Activated gamma-delta T cell (primary cell): ENCODE results near the gene KDM5B.

Source experiments
- DNase-seq: peaks from one replicate; lab custom pipeline; 2025; lab: John Stamatoyannopoulos, UW

The KDM5B gene

DNA sequence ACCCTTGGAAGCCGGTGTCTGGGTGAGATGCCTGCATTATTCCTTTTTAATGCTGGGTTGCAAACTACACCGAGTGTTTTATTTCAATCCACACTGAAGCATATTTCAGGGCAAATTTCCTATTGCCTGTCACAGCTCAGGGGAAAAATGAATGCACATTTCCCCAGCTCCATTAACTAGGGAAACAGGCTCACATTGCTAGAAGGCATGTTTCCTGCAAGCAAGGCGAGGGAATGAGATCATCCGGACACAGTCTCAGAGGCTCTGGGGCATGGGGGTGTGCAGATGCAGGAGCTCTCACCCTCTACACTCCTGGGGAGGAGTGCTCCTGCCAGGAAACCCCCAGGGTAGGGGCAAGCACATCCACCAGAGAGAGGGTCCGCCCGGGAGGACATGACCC lies 122.6 kb downstream of the KDM5B start:
- DNase-seq: no peak

DNA sequence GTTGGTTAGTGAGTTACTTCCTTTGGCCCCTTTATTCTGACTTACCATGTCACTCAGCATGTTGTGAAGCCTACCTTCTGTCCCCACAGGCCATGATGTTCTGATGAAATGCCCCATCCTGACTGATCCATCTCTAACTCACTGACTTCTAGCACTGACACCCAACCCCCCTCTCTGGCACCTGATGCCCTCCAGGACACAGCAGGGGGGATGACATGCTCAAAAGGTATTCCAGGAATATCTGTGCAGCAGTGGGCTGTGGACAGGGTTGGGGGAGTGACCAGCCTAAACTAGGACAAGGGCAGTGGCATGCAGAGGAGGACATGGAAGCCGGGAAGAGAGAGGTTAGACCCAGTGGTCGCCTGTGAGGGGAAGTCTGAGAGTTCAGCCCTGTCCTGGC lies 123.5 kb downstream of the KDM5B start:
- DNase-seq: no peak

DNA sequence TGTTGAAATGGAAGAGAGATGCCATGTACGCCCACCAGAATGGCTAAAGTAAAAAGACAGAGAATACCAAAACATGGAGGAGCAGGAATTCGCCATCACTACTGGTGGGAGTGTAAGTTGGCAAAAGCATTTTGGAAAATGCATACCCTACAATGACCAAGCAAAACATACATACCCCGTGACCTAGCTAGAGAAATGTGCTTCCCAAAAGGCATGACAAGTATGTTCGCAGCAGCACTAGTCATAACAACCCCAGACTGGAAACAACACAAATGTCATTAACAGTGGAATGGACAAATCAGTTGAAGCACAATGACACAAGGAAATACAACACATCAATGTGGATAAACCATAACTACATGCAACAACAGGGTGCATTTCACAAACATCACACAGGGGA lies 125.2 kb downstream of the KDM5B start:
- no peak for DNase-seq

DNA sequence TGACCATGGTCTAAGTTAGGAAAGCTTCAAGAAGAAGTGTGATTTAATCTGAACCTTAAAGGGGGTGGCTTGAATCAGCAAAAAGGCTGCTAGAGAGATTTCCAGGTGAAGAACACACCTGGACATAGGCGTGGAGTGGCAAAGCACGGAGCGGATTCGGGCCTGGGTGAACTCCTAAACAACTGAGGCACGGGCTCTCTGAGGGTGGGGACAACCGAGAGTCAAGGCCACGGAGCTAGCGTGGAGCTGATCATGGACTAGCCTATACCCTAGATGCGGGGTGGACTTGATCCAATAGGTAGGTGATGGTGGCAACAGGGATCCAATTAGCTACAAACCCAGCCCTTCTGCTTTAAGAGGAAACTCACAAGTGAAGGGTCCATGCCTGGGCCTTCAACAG lies 125.7 kb downstream of the KDM5B start:
- no peak for DNase-seq

DNA sequence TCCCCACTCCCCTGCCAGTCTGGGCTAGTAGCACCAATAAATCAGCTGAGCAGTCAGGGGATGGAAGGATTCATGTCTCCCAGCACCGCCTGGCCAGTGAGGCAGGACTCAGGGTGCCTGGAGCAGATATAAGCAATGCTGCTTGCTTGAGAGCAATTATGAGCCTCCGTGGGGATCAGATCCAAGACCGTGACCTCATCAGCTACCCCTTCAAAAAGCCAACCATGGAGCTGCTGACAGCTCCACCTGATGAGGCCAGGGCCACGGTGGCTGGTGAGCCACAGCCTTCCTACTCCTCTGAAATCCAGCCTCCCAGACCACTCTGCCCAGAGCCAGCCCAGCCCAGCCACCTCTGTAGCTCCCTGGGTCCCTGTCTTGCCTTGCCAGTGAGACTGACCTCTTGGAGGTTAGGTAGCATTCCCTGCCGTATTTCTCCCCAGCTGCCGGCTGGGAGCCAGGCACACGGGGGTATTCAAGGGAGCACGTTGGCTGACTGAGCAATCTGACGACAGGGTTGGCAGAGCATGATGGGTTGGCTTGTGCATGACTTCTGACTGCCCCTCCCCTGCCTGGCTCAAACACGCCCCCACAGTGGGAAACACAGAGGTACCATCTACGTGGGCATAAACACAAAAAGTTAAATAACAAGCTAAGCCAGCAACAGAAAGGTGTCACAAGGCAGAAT lies 126.3 kb downstream of the KDM5B start:
- DNase-seq: no peak

DNA sequence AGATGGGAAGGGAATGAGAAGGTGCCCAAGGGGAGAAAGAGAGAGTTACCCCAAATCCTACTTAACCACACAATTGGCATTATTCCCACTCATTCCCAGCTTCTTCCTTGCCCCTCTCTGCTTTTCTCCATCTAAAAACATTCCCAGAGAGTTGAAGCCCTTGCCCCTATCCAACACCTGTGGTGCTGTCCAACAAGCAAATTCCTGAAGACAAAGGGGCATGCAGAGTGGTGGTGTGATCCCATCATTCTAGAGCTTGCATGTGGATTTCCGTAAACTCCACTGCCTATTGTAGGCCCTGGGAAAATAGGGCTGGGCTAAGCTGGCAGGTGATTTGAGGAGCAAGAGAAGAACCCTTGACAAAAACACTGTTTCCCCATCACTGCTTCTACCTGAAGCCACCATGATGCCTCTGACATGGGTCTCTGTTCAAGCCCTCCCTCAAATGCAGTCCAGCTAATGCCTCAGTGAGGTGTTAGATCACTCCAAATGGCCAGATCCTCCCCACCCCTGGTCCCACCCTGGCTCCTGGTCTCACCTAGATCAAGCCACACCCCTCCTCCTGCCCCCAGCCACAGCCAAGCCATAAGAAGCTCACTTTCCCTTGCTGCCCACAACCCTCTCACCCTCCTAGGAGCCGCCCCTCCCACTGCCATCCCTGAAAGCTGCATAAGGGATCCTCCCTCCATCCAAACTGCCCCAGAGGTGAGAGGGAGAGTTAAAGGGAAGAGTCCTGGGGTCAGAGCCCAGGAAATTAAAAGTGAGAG lies 127.5 kb downstream of the KDM5B start:
- no peak for DNase-seq

DNA sequence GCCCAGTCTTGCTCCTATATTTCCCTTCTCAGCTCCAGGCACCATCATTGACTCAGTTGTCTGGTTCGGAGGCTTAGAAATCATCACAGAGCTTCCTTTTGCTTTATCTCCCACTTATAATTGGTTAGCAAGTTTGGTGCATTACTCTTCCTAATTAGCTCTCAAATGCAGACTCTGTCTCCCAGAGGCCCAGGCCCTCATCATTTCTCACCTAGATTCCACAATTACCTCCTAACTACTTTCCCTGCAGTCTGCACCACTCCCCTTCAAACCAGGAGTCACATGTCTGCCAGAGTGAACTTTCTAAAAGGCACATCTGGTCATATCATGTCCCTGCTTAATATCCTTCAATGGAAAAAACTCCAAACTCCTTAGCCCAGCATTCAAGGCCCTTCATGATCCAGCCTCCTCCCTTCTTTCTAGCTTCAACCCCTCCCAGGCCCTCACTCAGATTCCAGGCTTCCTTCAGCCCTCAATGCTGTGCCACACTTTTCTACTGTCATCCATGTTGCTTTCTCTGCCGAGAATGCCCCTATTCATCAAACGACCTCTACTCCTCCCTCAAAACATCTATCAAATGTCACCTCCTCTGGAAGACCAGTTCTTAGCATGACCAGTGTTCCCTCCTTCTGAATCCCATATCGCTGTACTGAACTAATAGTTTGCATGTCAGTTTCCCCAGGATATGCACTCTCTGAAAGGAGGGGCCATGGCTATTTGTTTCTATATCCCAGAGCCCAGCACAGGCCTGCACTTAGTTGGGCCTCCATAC lies 128.6 kb downstream of the KDM5B start:
- DNase-seq: no peak

DNA sequence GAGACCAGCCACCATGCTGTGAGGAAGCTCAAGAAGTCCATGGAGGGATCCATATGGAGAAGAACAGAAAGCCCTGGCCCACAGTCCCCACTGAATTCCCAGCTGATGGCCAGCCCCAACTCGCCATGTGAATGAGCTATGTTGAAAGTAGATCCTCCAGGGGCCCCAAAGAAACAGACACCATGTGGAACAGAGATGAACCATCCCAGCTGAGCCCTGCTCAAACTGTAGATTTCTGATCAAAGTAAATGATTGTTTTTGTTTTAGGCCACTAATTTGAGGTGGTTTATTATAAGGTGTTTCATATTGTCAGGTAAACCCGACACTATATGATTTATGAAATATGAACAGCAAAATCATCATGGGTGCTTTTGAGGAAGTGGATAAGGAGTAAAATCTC lies 130.8 kb downstream of the KDM5B start:
- DNase-seq: no peak
